HCT116 (cell line): ENCODE results near the gene ACTN4. TPM values are rescaled to one million over a fixed set of nuclear protein-coding genes. Genes with fewer than 3 reads are reported as not detected.

ENCODE experiments used
- ATAC-seq: fragments of 200-7000 bp; cut with Tn5 transposase; 2 replicates; pipeline ENCODE4 v1.9.1; 2020; ENCODE audit warnings: mild to moderate bottlenecking, moderate library complexity
- BruUV-seq: library from RNA; stranded (reverse); fragments of 400-500 nt; replicated peaks from 2 replicates; lab custom pipeline; 2021; lab: Mats Ljungman, UMichigan
- CTCF ChIA-PET: fragments of 300-600 bp; sonication (Branson Sonifier 250); formaldehyde crosslinking; loops from one replicate; lab custom pipeline; 2021; ENCODE audit warnings: antibody characterized with exemption; lab: Charles Lee
- POLR2A ChIA-PET: fragments of 300-600, 350-600 bp; sonication (Branson Sonifier 250); formaldehyde crosslinking; loops from one replicate; lab custom pipeline; 2021; ENCODE audit warnings: antibody characterized with exemption; lab: Charles Lee
- RAD21 ChIA-PET, 2 experiments: fragments of 300-600 bp; sonication (Branson Sonifier 250); formaldehyde crosslinking; loops; one replicate each; lab custom pipeline; 2023; ENCODE audit warnings: low total read pairs in 2 of 2; ENCODE audit not compliant: uncharacterized antibody in 2 of 2, unreplicated experiment in 2 of 2, low non-redundant PET in 1 of 2; lab: Charles Lee
- DNase-seq: peaks from one replicate; pipeline ENCODE4 v3.0.0-alpha.2; 2010; ENCODE audit warnings: low read depth, low spot score
- H2AFZ ChIP-seq: fragments of 200-600 bp; shearing (Covaris generic), sonication (generic); 2 replicates; pipeline ENCODE4 v1.6.1; 2017; ENCODE audit warnings: low read depth, mixed run types, mixed read lengths, antibody characterized with exemption, low read length; ENCODE audit not compliant: poor library complexity, severe bottlenecking
- H3K27ac ChIP-seq: 2 replicates; pipeline ENCODE4 v1.5.1; 2012; ENCODE audit warnings: low read depth, low read length
- H3K27me3 ChIP-seq: fragments of 200-600 bp; sonication (generic); 2 replicates; pipeline ENCODE4 v1.6.1; 2016; ENCODE audit warnings: mixed run types, low read length, mixed read lengths; ENCODE audit not compliant: insufficient read depth
- H3K36me3 ChIP-seq, 2 experiments: fragments of 200-500 bp in 1 of 2; fragments of 200-600 bp in 1 of 2; sonication (Bioruptor generic) in 1 of 2; sonication (generic) in 1 of 2; 2 replicates each; pipeline versions ENCODE4 v1.5.1 to v1.6.1; 2014 to 2016; ENCODE audit warnings: low read length in 2 of 2, inconsistent platforms in 1 of 2, mixed read lengths in 1 of 2, mixed run types in 1 of 2; ENCODE audit not compliant: insufficient read depth in 2 of 2, control insufficient read depth in 1 of 2
- H3K4me1 ChIP-seq, 2 experiments: fragments of 200-600 bp in 1 of 2; sonication (generic) in 1 of 2; 2 replicates each; pipeline versions ENCODE4 v1.5.1 to v1.6.1; 2012 to 2017; ENCODE audit warnings: low read length in 2 of 2, inconsistent platforms in 1 of 2, mild to moderate bottlenecking in 1 of 2, mixed read lengths in 1 of 2, mixed run types in 1 of 2, moderate library complexity in 1 of 2; ENCODE audit not compliant: insufficient read depth in 2 of 2, control insufficient read depth in 1 of 2
- H3K4me2 ChIP-seq: fragments of 200-600 bp; sonication (generic); 2 replicates; pipeline ENCODE4 v1.6.1; 2017; ENCODE audit warnings: mixed run types, low read length, mixed read lengths
- H3K4me3 ChIP-seq, 2 experiments: fragments of 200-600 bp in 1 of 2; sonication (generic) in 1 of 2; replicated peaks in 1 of 2; 2 replicates each; pipeline ENCODE4 v1.5.1; 2011 to 2016; ENCODE audit warnings: low read length in 2 of 2, control low read depth in 1 of 2, low read depth in 1 of 2, mild to moderate bottlenecking in 1 of 2, mixed read lengths in 1 of 2, mixed run types in 1 of 2
- H3K79me2 ChIP-seq: fragments of 200-600 bp; sonication (generic); 2 replicates; pipeline ENCODE4 v1.6.1; 2017; ENCODE audit warnings: mild to moderate bottlenecking, mixed run types, low read length, moderate library complexity, mixed read lengths; ENCODE audit not compliant: insufficient read depth
- H3K9ac ChIP-seq: fragments of 200-600 bp; sonication (generic); 2 replicates; pipeline ENCODE4 v1.6.1; 2016; ENCODE audit warnings: low read length, mixed read lengths
- H3K9me2 ChIP-seq: fragments of 200-600 bp; sonication (generic), shearing (Covaris generic); 2 replicates; pipeline ENCODE4 v1.6.1; 2017; ENCODE audit warnings: mixed run types, mild to moderate bottlenecking, moderate library complexity; ENCODE audit not compliant: insufficient read depth
- H3K9me3 ChIP-seq, 2 experiments: fragments of 200-500 bp in 1 of 2; fragments of 200-600 bp in 1 of 2; sonication (Bioruptor generic) in 1 of 2; sonication (generic) in 1 of 2; 2 replicates each; pipeline ENCODE4 v1.6.1; 2014 to 2017; ENCODE audit warnings: low read length in 2 of 2, mixed read lengths in 2 of 2, inconsistent platforms in 1 of 2, low read depth in 1 of 2, mild to moderate bottlenecking in 1 of 2, mixed run types in 1 of 2, moderate library complexity in 1 of 2; ENCODE audit not compliant: control insufficient read depth in 1 of 2, insufficient read depth in 1 of 2
- H4K20me1 ChIP-seq: fragments of 200-600 bp; sonication (generic), shearing (Covaris generic); 2 replicates; pipeline ENCODE4 v1.6.1; 2017; ENCODE audit warnings: mixed run types, mild to moderate bottlenecking, moderate library complexity; ENCODE audit not compliant: insufficient read depth
- POLR2A ChIP-seq: IDR thresholded peaks from 2 replicates; pipeline ENCODE4 v1.7.0; 2011; ENCODE audit warnings: borderline replicate concordance; ENCODE audit not compliant: insufficient read depth, insufficient read length; ENCODE audit errors: extremely low read depth
- RAD21 ChIP-seq: IDR thresholded peaks from 2 replicates; pipeline ENCODE4 v1.6.1; 2012; ENCODE audit warnings: low read depth, mild to moderate bottlenecking
- intact Hi-C: fragments of 100-400 bp; cut with micrococcal nuclease; formaldehyde crosslinking; loops from 2 replicates; pipeline ENCODE4 v1.10.0; 2022
- total RNA-seq: library from RNA; stranded (reverse); gene quantifications from one replicate; pipeline ENCODE4 v1.2.1, GENCODE V29; 2021; ENCODE audit not compliant: unreplicated experiment
- TF ChIP-seq, protein P1 (sequence below): IDR thresholded peaks from 2 replicates; pipeline ENCODE4 v1.6.1; 2012
- TF ChIP-seq, protein P2 (sequence below): IDR thresholded peaks from 2 replicates; pipeline ENCODE4 v1.6.1; 2012; ENCODE audit warnings: low read depth

Gene ACTN4
- total RNA-seq, 1 experiment from 2014 or later = 651 TPM

DNA sequence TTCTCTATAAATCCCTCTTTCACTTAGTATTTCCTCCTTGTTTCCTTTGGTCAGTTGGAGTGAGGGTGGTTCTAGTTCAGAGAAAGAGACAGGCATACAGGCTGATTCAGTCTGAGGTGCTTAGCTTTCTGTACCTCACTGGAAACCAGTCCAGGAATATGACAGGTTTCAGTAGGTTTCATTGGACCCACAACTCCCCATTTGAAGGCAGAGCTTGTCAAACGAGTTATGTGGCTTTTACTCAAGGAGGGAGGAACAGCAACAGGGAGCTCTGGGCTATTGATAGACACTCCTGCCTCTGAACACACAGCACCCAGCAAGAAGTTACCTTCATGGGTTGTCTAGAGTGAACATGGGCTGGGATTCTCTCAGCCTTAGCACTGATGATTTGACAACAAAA is 14.5 kb downstream of the ACTN4 start:
- intact Hi-C loops = no loop called here
- ChIA-PET RAD21 (no interaction called here), CTCF (no interaction called here), POLR2A (interaction anchor here (2.8 kb wide), 1 partner anchor 21 kb away, joined by 9 read pairs; no protein-coding TSS in a partner anchor)
- BruUV-seq = no TSS peak
- Histone ChIP-seq H4K20me1 (peaks cover 16% of the 10 kb centered on the region; the same call in 1 of the 2 replicates), H3K4me1 (peaks cover 89 to 95% of the 10 kb centered on the region in 2 experiments), H3K9ac (0 out of 2 replicates have a peak overlapping the region, but pooled peaks have one; percentile 10), H3K9me3 (no peaks in the 10 kb centered on the region), H3K79me2 (peaks cover 100% of the 10 kb centered on the region), H3K36me3 (peaks cover 4 to 12% of the 10 kb centered on the region in 2 experiments; a peak in 1 of 4 replicates), H3K9me2 (no peaks in the 10 kb centered on the region), H3K27ac (peak overlapping the region; percentile 25; the same call in 1 of the 2 replicates), H3K27me3 (no peaks in the 10 kb centered on the region), H2AFZ (no peak overlapping the region), H3K4me3 (no peak overlapping the region), H3K4me2 (peak overlapping the region; percentile 42)
- DNase-seq = no peak
- TF ChIP-seq POLR2A = no peak
- TF ChIP-seq, protein P1, sequence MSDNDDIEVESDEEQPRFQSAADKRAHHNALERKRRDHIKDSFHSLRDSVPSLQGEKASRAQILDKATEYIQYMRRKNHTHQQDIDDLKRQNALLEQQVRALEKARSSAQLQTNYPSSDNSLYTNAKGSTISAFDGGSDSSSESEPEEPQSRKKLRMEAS = 0 out of 2 replicates have a peak, but pooled peaks have one; percentile 4
- no peak for ATAC-seq

DNA sequence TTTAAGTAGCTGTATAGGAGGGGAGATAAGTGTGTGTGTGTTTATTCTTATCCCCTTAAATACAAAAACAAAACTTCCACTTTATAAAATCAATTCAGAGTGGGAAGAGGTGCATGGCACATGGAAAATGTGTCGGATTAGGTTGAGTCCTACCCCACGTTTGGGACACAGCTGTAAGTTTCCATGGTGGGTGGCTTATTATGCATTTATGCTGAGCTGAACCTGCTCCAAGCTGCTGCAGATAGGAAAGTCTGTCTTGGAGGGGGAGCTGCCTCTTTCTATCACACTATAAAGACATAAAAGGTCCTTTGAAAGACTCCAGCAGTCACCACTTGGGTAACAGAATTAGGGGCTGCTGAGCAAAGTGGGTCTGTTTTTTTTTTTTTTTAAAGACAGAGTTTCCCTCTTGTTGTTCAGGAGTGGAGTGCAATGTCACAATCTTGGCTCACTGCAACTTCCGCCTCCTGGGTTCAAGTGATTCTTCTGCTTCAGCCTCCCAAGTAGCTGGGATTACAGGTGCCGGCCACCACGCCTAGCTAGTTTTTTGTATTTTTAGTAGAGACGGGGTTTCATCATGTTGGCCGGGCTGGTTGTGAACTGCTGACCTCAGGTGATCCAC is 15.2 kb downstream of the ACTN4 start:
- Histone ChIP-seq H3K9me2 (no peaks in the 10 kb centered on the region), H2AFZ (no peak overlapping the region), H3K79me2 (peaks cover 100% of the 10 kb centered on the region), H3K36me3 (peaks cover 5 to 14% of the 10 kb centered on the region in 2 experiments; a peak in 2 of 4 replicates), H3K9me3 (no peaks in the 10 kb centered on the region), H3K9ac (0 out of 2 replicates have a peak overlapping the region, but pooled peaks have one; percentile 10), H3K27me3 (no peaks in the 10 kb centered on the region), H3K27ac (peak overlapping the region; percentile 25; the same call in 1 of the 2 replicates), H3K4me2 (peak overlapping the region; percentile 42), H3K4me1 (peaks cover 89 to 95% of the 10 kb centered on the region in 2 experiments), H4K20me1 (peaks cover 16% of the 10 kb centered on the region; the same call in 1 of the 2 replicates), H3K4me3 (no peak overlapping the region)
- DNase-seq = no peak
- ChIA-PET CTCF (interaction anchor here (0.7 to 1.2 kb wide), 2 partner anchors 29 to 40 kb away, joined by 3 read pairs; no protein-coding TSS in a partner anchor), POLR2A (interaction anchor here (2.8 kb wide), 1 partner anchor 21 kb away, joined by 9 read pairs; no protein-coding TSS in a partner anchor), RAD21 (no interaction called here)
- BruUV-seq = no TSS peak
- TF ChIP-seq, protein P2, sequence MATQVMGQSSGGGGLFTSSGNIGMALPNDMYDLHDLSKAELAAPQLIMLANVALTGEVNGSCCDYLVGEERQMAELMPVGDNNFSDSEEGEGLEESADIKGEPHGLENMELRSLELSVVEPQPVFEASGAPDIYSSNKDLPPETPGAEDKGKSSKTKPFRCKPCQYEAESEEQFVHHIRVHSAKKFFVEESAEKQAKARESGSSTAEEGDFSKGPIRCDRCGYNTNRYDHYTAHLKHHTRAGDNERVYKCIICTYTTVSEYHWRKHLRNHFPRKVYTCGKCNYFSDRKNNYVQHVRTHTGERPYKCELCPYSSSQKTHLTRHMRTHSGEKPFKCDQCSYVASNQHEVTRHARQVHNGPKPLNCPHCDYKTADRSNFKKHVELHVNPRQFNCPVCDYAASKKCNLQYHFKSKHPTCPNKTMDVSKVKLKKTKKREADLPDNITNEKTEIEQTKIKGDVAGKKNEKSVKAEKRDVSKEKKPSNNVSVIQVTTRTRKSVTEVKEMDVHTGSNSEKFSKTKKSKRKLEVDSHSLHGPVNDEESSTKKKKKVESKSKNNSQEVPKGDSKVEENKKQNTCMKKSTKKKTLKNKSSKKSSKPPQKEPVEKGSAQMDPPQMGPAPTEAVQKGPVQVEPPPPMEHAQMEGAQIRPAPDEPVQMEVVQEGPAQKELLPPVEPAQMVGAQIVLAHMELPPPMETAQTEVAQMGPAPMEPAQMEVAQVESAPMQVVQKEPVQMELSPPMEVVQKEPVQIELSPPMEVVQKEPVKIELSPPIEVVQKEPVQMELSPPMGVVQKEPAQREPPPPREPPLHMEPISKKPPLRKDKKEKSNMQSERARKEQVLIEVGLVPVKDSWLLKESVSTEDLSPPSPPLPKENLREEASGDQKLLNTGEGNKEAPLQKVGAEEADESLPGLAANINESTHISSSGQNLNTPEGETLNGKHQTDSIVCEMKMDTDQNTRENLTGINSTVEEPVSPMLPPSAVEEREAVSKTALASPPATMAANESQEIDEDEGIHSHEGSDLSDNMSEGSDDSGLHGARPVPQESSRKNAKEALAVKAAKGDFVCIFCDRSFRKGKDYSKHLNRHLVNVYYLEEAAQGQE = no peak
- TF ChIP-seq POLR2A = no peak
- no peak for TF ChIP-seq RAD21
- TF ChIP-seq, protein P1 = no peak
- ATAC-seq = no peak
- intact Hi-C loops = no loop called here
